HG02610 (cell line): ENCODE measurements around the gene SLC22A13.
A peak's percentile ranks its signal among the peaks of the same experiment; 100 is the strongest.
"Not testable (repeated sequence)": the region's sequence is repeated elsewhere in the genome, so short reads cannot be mapped to it uniquely, and the experiment has no call there.

Source experiments
- ATAC-seq: cut with Tn5 transposase; IDR thresholded peaks from one replicate; pipeline ENCODE4 v1.9.1; 2021; ENCODE audit warnings: mild to moderate bottlenecking, moderate library complexity; ENCODE audit not compliant: unreplicated experiment

The SLC22A13 gene, protein sequence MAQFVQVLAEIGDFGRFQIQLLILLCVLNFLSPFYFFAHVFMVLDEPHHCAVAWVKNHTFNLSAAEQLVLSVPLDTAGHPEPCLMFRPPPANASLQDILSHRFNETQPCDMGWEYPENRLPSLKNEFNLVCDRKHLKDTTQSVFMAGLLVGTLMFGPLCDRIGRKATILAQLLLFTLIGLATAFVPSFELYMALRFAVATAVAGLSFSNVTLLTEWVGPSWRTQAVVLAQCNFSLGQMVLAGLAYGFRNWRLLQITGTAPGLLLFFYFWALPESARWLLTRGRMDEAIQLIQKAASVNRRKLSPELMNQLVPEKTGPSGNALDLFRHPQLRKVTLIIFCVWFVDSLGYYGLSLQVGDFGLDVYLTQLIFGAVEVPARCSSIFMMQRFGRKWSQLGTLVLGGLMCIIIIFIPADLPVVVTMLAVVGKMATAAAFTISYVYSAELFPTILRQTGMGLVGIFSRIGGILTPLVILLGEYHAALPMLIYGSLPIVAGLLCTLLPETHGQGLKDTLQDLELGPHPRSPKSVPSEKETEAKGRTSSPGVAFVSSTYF

DNA sequence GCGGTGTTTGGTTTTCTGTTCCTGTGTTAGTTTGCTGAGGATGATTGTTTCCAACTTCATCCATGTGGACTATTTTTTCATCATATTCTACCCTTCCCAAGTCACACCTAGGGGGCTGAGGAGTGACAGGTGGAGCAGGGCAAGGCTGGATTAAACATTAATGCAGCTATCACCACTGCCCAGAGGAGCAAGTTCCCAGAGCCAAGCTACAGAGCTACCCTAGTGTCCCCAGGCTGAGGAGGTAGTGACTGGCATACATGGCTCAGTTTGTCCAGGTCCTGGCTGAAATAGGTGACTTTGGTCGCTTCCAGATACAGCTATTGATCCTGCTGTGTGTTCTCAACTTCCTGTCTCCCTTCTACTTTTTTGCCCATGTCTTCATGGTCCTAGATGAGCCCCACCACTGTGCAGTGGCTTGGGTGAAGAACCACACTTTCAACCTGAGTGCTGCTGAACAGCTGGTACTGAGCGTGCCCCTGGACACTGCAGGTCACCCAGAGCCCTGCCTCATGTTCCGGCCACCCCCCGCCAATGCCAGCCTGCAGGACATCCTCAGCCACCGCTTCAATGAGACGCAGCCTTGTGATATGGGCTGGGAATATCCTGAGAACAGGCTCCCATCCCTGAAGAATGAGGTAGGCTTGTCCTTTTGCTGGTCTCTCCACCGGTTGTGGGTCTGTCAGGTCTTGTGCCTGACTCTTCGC lies at the start of gene SLC22A13:
Gene SLC22A13, plus strand, starts transcription at position 209 of the 704 bp plus-strand sequence. Its CDS starts 49 bp downstream, at position 258.
- no peak for ATAC-seq

DNA sequence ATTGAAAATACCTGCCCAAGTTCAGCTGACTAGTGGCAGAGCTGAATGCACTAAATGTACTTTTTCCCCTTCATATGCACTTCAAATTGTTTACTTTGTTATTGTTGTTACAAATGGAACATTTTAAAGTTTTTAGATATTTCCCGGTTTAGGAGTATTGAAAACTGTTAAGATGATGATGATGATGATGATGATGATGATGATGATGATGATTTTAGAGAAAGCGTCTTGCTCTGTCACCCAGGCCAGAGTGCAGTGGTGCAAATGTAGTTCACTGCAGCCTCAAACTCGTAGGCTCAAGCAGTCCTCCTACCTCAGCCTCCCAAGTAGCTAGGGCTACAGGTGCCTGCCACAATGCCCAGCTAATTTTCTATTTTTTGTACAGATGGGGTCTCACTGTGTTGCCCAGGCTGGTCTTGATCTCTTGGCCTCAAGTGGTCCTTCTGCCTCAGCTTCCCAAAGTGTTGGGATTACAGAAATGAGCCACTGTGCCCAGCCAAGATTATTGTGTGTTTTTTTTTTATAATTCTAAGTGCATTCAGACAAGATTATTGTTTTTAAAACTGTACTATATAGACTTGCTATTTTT lies 45.9 kb upstream of the SLC22A13 start:
- no peak for ATAC-seq

- no peak for ATAC-seq
These were observed 44.6 kb upstream of the SLC22A13 start for GRCh38 chr3:38221005-38221404.

- no peak for ATAC-seq
These were observed 43.5 kb upstream of the SLC22A13 start for GRCh38 chr3:38222032-38222634.

DNA sequence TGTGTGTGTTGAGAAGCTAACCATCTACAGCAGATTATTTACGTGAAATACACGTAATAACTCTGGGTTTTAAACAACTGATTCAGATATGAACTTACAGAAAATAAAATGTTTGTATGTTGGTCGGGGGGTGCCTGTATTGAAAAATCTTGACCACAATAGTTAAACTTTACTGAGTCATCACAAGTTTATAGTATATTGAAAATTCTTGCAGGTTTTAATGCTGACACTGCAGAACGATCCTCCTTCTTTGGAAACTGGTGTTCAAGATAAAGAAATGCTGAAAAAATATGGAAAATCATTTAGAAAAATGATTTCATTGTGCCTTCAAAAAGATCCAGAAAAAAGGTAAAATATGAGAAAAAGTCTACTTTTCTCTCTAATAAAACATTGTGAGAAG lies 41.3 kb upstream of the SLC22A13 start:
- no peak for ATAC-seq

GRCh38 chr3:38226273-38226672 lies 39.3 kb upstream of the SLC22A13 start:
- no peak for ATAC-seq

DNA sequence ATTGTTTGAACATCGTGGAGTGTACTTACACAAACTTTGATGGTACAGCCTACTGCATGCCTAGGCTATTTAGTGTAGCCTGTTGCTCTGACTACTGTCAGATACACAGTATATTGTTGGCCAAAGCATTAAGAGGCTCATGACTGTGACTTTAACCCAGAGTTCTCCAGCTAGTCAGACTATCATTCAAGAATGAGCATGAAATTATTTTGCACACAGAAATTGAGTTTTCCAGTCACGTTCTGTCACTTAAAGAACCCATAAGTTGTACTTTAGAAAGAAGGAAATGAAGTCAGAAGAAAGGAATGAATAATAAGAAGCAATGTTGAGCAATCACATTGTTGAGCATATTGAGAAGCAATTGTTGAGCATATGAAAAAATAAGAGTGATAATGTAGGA lies 37.6 kb upstream of the SLC22A13 start:
- ATAC-seq: no peak

DNA sequence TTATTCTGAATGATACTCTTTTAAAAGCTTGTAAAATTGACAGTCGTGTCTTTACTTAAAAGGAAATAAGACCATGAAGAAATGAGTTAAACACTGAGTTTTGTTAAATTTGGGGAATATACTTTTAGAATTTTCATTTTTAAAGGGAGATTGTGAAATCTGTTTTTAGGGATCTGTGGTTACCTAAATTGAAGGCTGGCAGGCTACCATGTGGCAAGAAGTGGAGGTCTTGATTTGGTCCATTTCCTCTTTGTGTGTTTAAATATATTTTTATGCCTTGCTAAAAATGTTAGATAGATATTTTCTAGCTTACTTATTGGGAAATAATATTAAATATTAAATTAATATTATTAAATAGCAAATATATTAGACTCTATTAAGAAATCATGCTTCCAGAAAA lies 36.6 kb upstream of the SLC22A13 start:
- ATAC-seq: no peak

DNA sequence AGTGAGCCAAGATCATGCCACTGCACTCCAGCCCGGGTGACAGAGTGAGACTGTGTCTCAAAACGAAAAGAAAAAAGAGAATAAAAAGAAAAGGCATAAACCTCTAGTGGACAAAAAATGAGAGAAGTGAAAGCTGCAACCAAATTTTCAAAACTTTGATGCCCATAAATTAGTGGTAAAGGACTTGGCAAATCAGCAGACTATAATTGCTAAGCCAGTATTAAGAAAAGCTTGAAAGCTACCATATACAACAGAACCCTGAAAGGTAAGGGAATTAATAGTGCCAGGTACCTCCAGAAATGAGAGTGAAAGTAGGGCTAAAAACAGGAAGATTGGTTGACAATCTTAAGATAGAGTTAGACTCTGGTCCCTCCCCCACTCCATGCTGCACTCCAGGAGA lies 32.9 kb upstream of the SLC22A13 start:
- peak; percentile 44 for ATAC-seq

- no peak for ATAC-seq
These were observed 30.1 kb upstream of the SLC22A13 start for GRCh38 chr3:38235466-38235865.

DNA sequence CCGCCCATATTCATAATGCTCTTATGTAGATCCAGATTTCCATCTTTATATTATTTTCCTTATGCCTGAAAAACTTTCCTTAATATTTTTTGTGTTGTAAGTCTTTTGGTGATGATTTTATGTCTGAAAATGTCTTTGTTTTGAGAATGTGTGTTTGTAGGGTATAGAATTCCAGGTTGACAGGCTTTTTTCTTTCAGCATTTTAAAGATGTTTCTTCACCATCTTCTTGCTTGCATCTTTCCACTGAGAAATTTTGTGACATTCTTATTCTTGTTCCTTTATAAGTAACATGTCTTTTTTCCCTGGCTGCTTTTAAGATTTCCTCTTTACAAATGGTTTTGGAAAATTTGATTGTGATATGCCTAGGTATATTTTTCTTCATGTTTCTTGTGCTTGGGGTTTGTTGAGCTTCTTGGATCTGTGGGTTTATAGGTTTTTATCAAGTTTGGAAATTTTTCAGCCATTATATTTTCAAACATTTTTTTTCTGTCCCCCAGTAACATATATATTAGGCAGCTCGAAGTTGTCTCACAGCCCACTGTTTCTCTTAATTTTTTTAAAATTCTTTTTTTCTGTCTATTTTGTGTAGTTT lies 27.1 kb upstream of the SLC22A13 start:
- no peak for ATAC-seq

- ATAC-seq: not testable (repeated sequence)
These were observed 22.8 kb upstream of the SLC22A13 start for GRCh38 chr3:38242812-38243211.

GRCh38 chr3:38245930-38246329 lies 19.7 kb upstream of the SLC22A13 start:
- ATAC-seq: no peak

- ATAC-seq: no peak
These were observed 18.1 kb upstream of the SLC22A13 start for GRCh38 chr3:38247366-38248035.

DNA sequence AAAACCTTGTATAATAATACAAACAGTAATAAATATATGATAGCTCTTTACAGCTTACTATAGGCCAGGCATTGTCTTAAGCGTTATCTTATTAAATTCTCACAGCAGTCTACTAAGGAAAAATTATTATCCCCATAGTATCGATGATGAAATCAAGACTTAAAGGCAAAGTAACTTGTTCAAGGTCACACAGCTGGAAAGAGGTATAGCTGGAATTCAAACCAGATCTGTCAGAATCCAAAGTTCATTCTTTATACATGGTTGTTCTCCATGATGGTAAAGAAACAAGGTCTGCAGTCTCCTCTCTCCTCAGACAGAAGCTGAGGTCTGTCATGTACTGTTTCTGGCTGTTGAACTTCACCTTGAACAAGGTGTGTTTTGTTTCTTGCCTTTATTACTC lies 15.4 kb upstream of the SLC22A13 start:
- ATAC-seq: no peak

DNA sequence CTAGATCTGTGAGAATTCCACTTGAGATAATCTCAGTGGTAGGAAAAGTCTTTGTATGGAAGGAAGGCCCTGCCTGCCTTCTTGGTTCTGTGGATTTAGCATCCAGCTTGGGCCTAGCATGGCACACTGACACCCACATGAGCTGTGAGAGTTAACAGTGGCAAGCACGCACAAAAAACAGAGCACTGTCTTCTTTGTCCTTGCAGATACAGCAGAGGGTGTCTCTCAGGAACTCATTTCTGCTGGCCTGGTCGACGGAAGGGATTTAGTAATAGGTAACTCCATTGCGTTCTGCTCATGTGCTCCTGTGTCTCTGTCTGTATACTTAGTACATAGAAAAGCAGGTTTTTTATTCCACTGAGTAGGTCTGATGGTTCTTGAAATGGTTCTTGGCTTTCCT lies 14.4 kb upstream of the SLC22A13 start:
- ATAC-seq: no peak

DNA sequence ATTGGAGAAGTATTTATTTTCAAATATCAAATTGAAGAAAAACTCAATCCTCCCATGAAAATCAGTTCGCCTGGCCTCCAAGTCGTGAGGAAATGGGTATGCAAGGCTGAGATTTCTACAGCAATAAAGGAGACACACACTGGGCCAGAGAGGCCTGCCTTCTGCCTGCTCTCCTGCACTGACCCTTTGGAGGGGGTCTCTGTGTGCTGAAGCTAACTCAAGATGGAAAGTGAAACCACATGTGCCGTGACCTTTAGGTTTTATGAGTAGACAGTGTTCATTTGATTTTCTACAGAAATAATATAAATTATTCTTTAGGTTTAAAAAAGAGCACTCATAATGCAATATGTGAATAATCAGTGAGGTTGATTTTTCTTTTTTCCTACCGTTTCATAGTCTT lies 11.9 kb upstream of the SLC22A13 start:
- no peak for ATAC-seq

GRCh38 chr3:38254872-38255271 lies 10.7 kb upstream of the SLC22A13 start:
- ATAC-seq: no peak

DNA sequence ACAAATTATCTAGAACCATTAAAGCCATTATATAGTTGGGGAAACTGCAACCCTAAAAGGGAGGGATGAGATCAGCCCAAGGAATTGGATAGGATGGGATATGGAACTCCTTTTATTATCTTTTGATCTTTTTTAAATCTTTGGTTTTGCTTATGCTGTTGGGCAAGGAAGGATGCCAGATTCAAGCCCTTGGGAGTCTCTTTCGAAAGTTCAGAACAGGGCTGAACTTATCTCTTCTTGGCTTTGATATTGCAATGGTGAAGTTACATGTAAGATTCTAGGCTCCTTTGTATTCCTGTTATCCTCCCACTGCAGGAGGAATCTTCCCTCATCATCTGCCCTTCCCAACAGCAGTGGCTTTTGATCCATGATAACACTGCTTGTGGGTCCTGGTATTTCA lies 10.0 kb upstream of the SLC22A13 start:
- ATAC-seq: no peak

- no peak for ATAC-seq
These were observed 8.0 kb upstream of the SLC22A13 start for GRCh38 chr3:38257583-38257982.
